GM12801 (cell line): ENCODE data around the gene TMEM86B.

Experiments
- TF ChIP-seq, protein P1 (sequence below): IDR thresholded peaks from one replicate; pipeline ENCODE4 v1.5.1; 2011; ENCODE audit warnings: control low read depth; ENCODE audit not compliant: insufficient read length; ENCODE audit errors: extremely low read depth

The TMEM86B gene

DNA sequence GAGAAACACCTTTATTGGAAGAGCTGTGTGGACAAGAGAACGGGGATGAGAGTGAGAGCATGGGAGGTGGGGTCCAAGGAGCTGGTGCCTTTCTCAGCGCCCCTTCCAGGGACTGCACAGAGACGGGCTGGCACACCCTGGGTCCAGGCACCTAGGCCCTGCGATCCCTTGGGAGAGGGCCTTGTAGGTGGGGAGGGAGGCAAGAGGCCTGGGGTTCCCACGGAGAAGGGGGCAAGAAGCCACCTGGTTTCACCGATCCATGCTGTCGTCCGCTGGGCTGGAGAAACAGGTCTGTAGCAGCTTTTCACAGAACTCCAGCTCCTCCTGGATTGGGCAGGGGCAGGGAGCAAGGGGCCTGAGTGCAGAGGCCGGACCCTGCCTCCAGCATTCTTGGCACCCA, 33.8 kb upstream of the TMEM86B start:
- TF ChIP-seq, protein P1, sequence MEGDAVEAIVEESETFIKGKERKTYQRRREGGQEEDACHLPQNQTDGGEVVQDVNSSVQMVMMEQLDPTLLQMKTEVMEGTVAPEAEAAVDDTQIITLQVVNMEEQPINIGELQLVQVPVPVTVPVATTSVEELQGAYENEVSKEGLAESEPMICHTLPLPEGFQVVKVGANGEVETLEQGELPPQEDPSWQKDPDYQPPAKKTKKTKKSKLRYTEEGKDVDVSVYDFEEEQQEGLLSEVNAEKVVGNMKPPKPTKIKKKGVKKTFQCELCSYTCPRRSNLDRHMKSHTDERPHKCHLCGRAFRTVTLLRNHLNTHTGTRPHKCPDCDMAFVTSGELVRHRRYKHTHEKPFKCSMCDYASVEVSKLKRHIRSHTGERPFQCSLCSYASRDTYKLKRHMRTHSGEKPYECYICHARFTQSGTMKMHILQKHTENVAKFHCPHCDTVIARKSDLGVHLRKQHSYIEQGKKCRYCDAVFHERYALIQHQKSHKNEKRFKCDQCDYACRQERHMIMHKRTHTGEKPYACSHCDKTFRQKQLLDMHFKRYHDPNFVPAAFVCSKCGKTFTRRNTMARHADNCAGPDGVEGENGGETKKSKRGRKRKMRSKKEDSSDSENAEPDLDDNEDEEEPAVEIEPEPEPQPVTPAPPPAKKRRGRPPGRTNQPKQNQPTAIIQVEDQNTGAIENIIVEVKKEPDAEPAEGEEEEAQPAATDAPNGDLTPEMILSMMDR, result no peak

- TF ChIP-seq, protein P1, result no peak
Observed at GRCh38 chr19:55261671-55262126, 33.1 kb upstream of the TMEM86B start.

- TF ChIP-seq, protein P1, result no peak
Observed at GRCh38 chr19:55259540-55260210, 31.1 kb upstream of the TMEM86B start.

GRCh38 chr19:55258828-55259539, 30.4 kb upstream of the TMEM86B start, which contains the start of gene PPP6R1:
Gene PPP6R1, minus strand, starts transcription at chr19:55259017. Its CDS starts 11,914 bp downstream, at chr19:55247103.
- TF ChIP-seq, protein P1, result no peak

DNA sequence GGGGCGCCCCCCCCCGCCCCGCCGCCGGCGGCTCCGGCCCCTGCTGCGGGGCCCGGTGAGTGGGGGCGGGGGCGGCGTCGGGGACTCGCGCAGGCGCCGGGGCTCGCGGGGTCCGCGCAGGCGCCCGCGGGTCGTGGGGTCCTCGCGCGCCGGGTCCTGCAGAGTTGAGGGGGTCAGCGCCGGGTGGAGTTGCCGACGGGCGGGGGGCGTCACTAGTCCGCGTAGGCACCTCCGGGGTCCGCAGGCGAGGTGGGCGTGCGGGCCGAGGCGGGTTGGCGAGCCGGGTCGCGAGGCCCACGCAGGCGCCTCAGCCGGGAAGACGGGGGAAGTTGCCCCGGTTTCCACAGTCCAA, 29.9 kb upstream of the TMEM86B start:
- TF ChIP-seq, protein P1, result no peak

- TF ChIP-seq, protein P1, result no peak
Observed at GRCh38 chr19:55257461-55258420, 29.2 kb upstream of the TMEM86B start.
